Left cardiac atrium (tissue), 4 donors: ENCODE data around the gene BLOC1S4. TPM values are rescaled to one million over a fixed set of nuclear protein-coding genes. Genes with fewer than 3 reads are reported as not detected.

Experiments
- ATAC-seq, 2 donors: fragments of 200-7000 bp; cut with Tn5 transposase; one replicate each; pipeline ENCODE4 v1.9.1; 2020; ENCODE audit warnings: mild to moderate bottlenecking in 2 of 2, moderate library complexity in 2 of 2
- DNase-seq: peaks from one replicate; pipeline ENCODE4 v3.0.0-alpha.2; 2020
- intact Hi-C, 2 donors: fragments of 100-400 bp; cut with DNase I; formaldehyde crosslinking; loops; one replicate each; pipeline versions ENCODE4 v1.14.1 to v1.15.1; 2022 to 2023
- total RNA-seq, 2 donors: library from RNA; stranded (reverse); fragmentation: NEBNext Ultra II Directional; extraction: Animal tissue kit (Norgen Biotek cat#: 25700); gene quantifications; one replicate each; pipeline ENCODE4 v1.2.1, GENCODE V29; 2021
- donor health status: DM: no; HTN: yes; CAD: no.
- donor health status: DM: no; HTN: yes; CAD: no; lungs with severe emphysema.
- donor health status: DM: yes; HTN: yes; CAD: no.
- donor health status: Dilated cardiomyopathy.

Gene BLOC1S4
- total RNA-seq, 2 donors from 2014 or later = 7.4 to 10.6 TPM

DNA sequence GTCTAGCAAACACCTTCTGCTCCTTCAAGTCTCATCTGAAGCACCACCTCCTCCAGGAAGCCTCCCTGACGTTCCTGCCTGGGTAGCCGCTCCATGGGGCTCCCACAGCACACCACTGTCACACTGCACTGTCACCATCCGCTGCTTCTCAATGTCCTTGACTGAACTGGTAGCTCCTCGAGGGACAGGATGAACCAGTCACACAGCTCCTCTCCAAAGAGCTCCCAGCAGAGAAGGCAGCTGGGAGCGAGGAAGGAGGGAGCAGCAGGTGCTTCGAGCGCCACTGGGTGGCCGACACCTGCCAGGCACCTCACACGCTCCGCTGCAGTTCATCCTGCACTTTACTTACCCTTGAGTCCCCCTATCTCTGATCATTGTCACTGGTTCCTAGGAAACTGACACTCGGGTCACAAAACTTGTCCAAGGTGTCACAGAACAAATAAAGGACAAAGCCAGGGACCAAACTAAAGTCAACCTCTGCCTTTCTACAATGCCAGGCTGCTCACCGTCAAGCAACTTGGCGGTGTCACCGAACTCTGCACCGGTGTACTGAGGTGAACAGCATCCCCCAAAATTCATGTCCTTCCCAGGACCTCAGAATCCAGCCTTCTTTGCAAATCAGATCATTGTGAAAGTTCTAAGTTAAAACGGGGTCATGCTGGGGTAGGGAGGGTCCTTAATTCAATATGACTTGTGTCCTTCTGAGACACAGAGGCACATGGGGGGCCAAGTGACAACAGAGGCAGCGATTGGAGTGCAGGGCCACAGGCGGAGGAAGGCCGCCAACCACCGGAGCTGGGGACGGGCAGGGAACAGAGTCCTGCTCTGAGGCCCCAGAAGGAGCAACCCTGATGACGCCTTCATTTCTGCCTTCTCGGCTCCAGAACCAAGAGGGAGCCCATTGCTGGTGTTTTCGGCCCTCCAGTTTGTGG is 27.8 kb upstream of the BLOC1S4 start:
- ATAC-seq (no peak), DNase-seq (no peak)
- intact Hi-C loops = no loop called here

DNA sequence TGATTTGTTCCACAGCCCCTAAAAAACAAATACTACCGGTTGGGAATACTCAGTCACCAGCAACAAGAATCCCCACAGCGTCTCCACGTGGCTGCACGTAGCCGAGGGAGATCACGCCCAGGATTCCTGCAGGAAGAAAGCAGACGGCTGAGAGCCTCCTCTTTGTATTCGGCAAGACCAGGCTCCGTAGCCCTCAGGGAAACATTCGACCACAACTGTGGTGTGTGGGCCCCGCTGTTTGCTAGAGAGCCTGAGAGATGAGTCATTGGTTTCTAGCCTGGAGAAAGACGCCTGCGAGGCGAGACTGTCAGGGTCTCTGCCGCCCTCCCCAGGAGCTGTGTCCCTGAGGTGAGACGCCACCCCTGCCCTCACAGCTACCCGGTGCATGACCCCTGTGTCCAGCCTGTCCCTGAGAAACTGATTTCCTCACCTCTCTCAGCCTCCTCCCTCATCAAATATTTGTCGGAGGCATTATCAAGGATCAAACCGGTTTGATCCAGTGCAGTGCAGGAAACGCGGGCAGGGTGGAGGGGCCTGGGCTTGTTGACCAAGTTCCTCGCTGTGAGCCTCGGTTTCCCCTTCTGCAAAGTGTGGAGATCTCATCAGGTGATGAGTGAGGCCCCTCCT is 27.0 kb upstream of the BLOC1S4 start:
- DNase-seq (no peak), ATAC-seq (peak; percentile 65 to 74)
- intact Hi-C loops = no loop called here

DNA sequence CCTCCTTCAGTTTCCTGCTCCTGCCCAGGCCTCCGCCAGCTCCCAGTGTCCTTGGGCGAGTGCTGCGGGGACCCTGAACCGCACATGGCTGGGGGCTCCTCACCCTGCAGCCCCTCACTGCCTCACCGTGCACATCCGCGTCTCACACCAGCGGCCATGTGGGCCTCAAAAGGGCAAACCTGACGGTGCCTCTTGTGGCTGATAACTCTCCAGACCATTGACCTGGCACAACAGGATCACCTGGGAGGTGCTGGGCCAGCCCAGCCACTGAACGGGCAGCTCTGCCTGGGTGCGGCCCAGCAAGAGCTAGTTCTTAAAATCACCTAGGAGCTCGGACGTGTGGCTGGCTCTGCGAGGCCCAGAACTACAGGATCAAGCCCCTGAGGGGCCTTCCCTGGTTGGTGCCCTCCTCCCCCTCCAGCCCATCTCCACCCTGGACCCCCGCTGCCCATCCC is 26.4 kb upstream of the BLOC1S4 start:
- no peak for DNase-seq
- no peak for ATAC-seq
- intact Hi-C loops = no loop called here

DNA sequence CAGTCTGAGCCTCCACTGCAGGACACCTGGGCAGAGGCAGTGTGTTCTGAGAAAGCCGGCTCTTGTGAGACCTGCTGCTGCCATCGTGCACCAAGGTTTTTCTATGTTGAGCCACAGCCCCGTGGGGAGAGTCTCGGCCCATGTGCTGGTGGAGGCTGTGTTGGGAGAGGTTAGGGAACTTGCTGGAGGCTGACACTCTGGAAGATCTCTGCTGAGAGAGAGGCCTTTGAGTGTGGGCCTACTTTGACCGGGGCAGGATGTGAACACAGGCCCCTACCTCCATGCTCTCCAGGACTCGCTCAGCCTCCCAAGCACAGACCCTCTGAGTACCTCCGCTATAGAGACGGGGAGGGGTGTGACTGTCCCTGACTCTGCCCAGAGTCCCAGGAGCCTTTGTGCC is 23.6 kb upstream of the BLOC1S4 start:
- intact Hi-C loops = no loop called here
- ATAC-seq (no peak), DNase-seq (no peak)

DNA sequence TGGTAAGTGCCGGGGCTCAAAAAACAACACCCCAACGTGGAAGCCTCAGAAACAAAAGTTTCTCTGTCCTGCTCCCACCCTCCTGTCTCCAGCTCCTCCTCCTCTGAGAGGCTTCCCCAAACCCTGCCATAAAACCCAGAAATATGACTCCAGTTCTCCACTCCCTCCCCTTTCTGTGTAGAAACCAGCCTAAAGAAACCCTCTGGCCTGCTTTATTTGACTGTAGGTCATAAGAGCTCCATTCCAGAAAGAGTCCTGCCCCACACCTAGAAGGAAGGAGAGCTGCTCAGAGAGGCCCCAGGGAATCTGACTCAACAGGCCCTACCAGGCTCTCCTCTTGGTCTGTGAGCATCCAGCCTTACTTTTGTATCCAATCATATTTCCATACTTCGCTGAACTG is 23.2 kb upstream of the BLOC1S4 start:
- ATAC-seq (no peak), DNase-seq (no peak)
- intact Hi-C loops = no loop called here

DNA sequence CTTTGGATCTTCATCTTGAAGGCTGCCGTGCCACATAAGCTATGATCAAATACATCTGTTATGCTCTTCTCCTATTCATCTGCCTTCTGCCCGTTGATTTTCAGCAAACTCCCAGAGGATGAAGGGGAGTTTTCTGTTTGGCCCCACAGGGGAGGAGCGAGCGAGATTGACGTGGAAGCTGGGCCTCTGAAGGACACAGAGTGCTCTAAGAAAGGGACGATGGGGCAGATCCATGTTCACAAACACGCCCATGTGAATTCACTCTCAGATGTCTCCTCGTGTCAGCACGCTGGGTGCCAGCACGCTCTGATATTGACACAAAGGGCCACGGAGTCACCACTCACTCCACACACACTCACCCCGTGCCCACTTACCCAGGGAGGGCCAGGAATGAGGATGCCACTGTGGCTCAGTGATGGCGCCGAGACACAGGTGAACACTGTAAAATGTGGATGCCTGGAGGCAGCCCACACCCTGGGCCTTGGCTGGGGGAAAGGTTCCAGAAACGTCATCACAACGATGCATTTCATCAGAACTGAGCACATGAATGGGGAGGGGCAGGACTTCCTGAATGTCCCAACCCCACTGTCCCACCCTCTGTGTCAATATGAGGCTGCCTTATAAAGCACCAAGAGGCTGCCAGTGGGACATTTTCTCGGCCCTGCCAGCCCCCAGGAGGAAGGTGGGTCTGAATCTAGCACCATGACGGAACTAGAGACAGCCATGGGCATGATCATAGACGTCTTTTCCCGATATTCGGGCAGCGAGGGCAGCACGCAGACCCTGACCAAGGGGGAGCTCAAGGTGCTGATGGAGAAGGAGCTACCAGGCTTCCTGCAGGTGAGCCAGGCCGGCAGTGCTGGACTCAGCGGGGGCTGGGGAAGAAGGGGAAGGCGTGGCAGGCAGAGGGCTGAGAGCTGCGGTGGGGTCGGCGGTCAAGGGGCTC is 22.5 kb upstream of the BLOC1S4 start, which contains the start of gene S100P:
TSS of gene S100P (plus strand) at position 648 of the 946 bp plus-strand sequence. CDS start at position 703, 55 bp downstream.
- intact Hi-C loops = no loop called here
- ATAC-seq (no peak), DNase-seq (no peak)

DNA sequence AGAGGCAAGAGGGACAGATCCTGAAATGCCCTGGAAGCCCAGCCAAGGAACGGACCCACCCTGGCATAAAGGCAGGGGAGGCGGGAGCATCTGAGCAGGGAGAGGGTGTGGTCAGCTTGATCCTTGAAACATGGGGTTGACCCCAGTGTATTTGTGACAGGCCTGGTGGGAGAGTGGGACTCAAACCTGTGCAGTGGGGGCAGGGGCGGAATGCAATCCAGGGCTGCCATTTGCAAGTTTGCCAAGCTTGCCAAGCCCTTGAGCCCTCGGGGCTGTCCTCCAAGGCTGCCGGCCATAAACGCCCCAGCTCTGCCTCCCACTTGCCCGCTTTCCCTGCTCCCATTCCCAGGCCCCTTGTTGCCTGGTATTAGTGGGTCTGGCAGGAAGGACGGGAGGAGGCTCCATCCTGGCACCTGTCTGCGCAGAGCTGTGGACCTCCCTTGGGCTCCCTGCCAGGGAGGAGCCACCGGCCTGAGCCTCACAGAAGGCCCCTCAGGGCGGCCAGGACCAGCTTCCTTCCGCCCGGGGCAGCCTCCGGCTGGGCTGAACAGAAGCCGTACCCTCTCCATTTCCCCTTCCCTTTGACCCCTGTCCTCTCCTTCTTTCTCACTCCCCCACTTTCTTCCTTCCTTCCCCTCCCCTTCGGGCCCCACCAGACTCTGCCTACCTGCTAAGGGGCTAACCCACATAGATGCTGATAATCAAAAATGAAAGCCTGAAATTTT is 21.6 kb upstream of the BLOC1S4 start:
- intact Hi-C loops = no loop called here
- ATAC-seq (no peak), DNase-seq (no peak)

DNA sequence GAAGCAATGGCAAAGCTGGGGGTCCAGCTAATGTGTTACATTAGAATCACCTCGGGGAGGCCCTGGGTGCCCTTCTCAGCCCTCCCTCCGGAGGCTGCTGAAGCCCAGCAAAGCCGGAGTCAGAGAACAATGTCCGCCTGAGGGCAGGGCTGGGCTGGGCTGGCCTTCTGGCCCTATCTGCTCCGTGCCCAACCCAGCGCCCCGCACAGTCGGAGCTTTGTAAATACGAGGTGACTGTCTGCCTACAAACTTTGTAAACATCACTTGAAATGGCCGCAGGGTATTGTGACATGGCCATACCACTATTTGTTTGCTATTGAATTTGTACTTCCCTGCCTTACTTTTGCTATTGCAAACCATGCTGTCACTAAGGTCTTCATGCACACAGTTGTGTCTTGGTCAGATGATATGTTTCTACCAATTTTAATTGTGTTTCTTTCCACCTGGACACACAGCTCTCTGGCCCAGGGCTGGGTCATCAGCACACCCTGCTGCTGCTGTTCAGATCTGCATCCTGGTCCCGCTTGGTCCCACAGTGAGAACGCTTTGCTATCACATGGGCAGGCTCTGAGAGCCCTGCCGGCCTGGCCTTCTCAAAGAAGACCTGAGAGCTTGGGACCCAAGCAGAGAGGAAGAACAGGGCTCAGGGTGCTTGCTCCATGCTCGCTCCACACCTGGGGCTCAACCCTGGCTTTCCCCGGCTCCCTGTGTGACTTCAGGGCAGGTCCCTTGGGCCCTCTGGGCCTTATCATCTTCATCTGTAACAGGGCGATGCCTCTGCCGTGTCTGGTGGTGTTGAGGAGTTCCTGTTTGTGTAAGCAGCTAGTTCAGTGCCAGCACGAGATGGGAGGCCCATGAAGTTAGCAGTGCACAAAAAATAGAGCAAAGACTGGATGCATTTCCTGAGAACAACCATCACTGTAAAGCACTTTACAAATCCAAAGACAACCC is 20.0 kb upstream of the BLOC1S4 start:
- ATAC-seq (peak in 1 of 2 donors; percentile 48), DNase-seq (no peak)
- intact Hi-C loops = no loop called here

DNA sequence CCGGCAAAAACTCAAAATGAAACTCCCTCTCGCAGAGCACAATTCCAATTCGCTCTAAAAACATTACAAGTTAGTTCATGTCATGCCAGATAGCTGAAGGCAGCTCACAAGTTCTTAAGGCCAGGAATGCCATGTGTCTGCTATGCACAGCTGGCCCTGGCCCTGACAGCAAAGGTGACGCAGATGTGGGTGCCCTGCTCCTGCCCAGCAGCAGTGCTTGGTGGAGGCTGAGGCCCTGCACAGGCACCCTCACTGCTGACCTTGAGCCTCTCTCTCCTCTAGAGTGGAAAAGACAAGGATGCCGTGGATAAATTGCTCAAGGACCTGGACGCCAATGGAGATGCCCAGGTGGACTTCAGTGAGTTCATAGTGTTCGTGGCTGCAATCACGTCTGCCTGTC is 19.4 kb upstream of the BLOC1S4 start:
- ATAC-seq (peak; percentile 60 to 63), DNase-seq (no peak)

DNA sequence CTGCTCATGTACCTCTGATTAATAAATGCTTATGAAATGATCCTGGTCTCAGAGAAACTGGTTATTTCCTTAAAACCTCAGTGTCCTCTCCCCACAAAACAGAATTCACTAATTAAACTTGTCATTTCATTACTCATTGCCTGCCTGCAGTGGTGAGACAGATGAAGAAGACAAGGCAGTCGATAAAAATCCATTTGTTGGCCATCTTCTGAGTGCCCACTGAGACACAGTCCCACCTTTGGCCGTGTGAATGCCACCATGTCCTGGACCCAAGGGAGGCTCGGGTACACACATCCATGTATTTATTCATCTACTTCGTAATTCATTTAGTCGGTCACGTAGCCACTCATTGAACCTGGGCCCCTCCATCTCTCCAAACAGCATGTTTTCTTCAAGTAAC is 18.8 kb upstream of the BLOC1S4 start:
- no peak for DNase-seq
- ATAC-seq = no peak
- intact Hi-C loops = no loop called here

More for the DNA sequence above, 19.4 kb upstream of the BLOC1S4 start:
- intact Hi-C loops = no loop called here

DNA sequence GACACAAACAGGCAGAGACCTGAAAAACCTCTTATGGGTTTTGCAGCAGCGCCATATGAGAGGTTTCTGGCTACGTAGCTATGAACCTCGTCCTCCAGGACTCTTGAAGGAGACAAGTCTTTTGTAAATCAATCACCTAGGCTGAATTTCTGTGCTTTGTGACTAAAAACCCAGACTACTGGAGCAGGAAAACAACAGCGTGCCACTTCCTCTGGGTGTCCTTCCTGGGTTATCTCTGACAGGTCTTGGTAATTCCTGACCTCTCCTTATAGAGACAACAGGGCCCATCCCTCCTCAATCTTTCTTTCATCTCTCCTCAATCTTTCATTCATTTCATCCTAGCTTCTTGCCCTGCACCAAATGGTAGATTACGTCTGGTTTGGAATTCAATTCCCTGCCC is 16.6 kb upstream of the BLOC1S4 start:
- no peak for DNase-seq
- intact Hi-C loops = no loop called here
- no peak for ATAC-seq

DNA sequence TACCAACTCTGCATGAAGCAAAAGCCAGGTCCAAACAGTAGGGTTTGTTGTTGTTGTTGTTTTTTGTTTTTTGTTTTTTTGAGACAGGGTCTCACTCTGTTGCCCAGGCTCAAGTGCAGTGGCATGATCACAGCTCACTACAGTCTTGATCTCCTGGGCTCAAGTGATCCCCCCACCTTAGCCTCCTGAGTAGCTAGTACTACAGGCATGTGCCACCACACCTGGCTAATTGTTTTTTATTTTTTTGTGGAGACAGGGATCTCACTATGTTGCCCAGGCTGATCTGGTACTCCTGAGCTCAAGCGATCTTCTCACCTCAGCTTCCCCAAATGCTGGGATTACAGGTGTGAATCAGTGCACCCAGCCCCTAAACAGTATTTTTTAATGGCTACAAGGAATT is 16.1 kb upstream of the BLOC1S4 start:
- DNase-seq = no peak
- intact Hi-C loops = no loop called here
- no peak for ATAC-seq

DNA sequence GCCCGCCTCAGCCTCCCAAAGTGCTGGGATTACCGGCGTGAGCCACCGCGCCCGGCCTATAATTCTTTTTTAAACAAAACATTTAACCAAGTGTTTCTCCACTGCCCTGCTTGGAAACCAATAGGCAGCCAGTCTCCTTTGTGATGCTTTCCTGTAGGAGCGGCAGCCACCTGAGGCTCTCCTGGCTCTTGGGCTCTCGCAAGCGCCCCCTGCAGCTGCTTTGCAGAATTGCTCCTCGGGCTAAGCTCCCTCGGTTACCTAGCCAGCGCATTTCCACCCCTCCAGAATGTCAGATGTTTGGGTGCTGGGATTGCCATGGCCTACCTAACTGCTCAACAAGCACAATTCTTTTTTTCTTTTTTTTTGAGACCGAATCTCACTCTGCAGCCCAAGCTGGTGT is 14.6 kb upstream of the BLOC1S4 start:
- DNase-seq (no peak), ATAC-seq (no peak)
- intact Hi-C loops = no loop called here

DNA sequence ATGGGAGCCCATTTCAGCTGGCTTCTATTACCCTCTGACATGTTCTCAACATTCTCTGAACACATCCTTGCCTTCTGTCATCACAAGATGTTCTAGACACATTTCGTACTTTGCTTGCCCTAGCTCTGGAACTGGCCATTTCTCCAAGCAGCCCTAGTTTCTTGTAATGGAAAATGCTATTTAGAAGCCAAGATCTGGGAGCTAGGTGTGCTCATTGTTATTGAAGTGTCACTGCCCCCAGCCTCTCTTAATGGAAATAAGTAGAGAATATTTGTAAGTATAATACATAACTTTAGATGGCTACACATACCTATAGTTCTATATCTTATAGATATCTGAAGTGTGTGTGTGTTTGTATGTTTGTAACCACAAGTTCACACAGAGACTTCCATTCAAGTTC is 13.2 kb upstream of the BLOC1S4 start:
- intact Hi-C loops = no loop called here
- ATAC-seq (no peak), DNase-seq (no peak)

DNA sequence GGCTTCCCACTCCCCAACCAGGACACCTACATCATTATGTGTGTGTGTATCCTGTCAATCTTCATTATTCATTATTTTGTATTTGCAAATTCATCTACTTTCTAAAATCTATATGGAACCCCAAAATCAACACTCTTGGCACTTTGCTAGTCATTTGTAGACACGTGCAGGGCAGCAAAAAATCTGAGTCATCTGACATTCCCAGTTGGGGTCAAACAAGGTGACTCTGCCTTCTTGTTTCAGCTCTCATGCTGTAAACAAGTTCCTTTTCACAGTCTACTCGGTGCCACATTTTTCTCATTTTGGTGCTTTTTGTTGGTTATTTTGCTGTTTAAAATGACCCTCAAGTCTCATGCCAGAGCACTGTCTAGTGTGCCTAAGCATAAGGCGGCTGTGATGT is 12.2 kb upstream of the BLOC1S4 start:
- DNase-seq (no peak), ATAC-seq (no peak)
- intact Hi-C loops = no loop called here

DNA sequence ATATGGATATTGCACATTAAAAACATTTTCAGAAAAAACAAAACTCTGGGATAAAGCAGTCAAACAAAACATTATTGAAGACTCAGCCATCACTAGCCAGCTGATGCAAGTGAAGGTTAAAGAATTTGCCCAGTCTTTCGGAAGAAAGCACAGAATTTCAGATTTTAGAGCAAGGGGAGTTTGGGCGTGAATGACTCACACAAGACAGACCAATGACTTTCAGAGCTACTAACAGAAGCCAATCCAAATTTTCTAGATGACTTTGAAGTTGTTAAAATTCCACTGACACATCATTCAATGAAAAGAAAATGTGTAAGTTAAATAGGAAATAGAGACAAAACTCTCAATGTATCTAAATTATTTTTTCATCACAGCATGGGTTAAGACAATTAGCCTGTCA is 10.3 kb upstream of the BLOC1S4 start:
- ATAC-seq = no peak
- intact Hi-C loops = loop anchor here in 1 of 2 donors (5.0 kb wide), 2 partner anchors 33 to 63 kb away; partner anchors contain the start of gene MRFAP1

DNA sequence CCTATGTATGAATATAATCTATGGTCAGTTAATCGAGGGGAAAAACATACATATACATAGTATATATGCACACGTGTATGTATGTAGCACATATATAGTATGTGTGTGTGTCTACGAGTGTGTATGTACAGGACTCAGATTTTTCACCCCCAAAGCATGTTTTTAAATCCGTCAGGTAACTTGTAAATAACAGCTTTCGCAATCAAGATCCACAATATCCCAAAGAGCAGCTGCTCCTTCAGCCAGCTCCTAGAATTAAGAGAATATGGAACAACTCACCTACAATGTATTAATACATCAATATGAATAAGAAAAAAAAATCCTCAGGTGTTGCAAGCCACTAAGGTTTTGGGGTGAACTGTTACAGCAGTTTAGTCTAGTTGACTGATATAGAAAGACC is 9.8 kb upstream of the BLOC1S4 start:
- no peak for DNase-seq
- intact Hi-C loops = loop anchor here in 1 of 2 donors (5.0 kb wide), 2 partner anchors 34 to 64 kb away; partner anchors contain the start of gene MRFAP1
- no peak for ATAC-seq

More for the DNA sequence above, 10.3 kb upstream of the BLOC1S4 start:
- no peak for DNase-seq
